IPS-15b (cell line): Measurements from ENCODE around the gene HRC.
"Not testable (repeated sequence)": the region's sequence is repeated elsewhere in the genome, so short reads cannot be mapped to it uniquely, and the experiment has no call there.

Source experiments
- H3K27me3 ChIP-seq: one replicate; pipeline ENCODE4 v1.6.1; 2013; ENCODE audit warnings: low read length; ENCODE audit not compliant: control insufficient read depth, insufficient read depth
- H3K36me3 ChIP-seq: one replicate; pipeline ENCODE4 v1.6.1; 2013; ENCODE audit warnings: low read length; ENCODE audit not compliant: control insufficient read depth, insufficient read depth
- H3K4me1 ChIP-seq: one replicate; pipeline ENCODE4 v1.6.1; 2013; ENCODE audit warnings: mild to moderate bottlenecking, low read length; ENCODE audit not compliant: control insufficient read depth, insufficient read depth
- H3K4me3 ChIP-seq: one replicate; pipeline ENCODE4 v1.5.1; 2013; ENCODE audit warnings: low read depth, low read length
- H3K9ac ChIP-seq: one replicate; pipeline ENCODE4 v1.6.1; 2013; ENCODE audit warnings: low read depth, mild to moderate bottlenecking, low read length
- H3K9me3 ChIP-seq: one replicate; pipeline ENCODE4 v1.6.1; 2013; ENCODE audit warnings: mild to moderate bottlenecking, low read length; ENCODE audit not compliant: control insufficient read depth, insufficient read depth

Gene HRC

GRCh38 chr19:49127674-49128544 is 27.3 kb downstream of the HRC start:
- Histone ChIP-seq H3K4me3 (peak overlapping the region; percentile 85), H3K9ac (no peak overlapping the region), H3K36me3 (no peaks in the 10 kb centered on the region), H3K4me1 (peaks cover 10% of the 10 kb centered on the region), H3K9me3 (no peaks in the 10 kb centered on the region), H3K27me3 (no peaks in the 10 kb centered on the region)

- not testable (repeated sequence) for H3K27me3 ChIP-seq, H3K9me3 ChIP-seq, H3K9ac ChIP-seq, H3K4me1 ChIP-seq, H3K36me3 ChIP-seq
- H3K4me3 ChIP-seq = peak overlapping the region; percentile 56
These were observed 28.0 kb downstream of the HRC start for GRCh38 chr19:49127225-49127624.

GRCh38 chr19:49126575-49126974 is 28.6 kb downstream of the HRC start:
- Histone ChIP-seq H3K36me3 (no peaks in the 10 kb centered on the region), H3K4me3 (no peak overlapping the region), H3K9ac (no peak overlapping the region), H3K4me1 (peaks cover 6% of the 10 kb centered on the region), H3K27me3 (peaks cover 4% of the 10 kb centered on the region), H3K9me3 (no peaks in the 10 kb centered on the region)

GRCh38 chr19:49125025-49125731 is 30.0 kb downstream of the HRC start:
- peak overlapping the region; percentile 43 for H3K4me3 ChIP-seq
- H3K4me1 ChIP-seq = peaks cover 6% of the 10 kb centered on the region
- no peak overlapping the region for H3K9ac ChIP-seq

GRCh38 chr19:49123285-49123684 is 31.9 kb downstream of the HRC start:
- H3K4me3 ChIP-seq, H3K4me1 ChIP-seq, H3K9ac ChIP-seq, H3K9me3 ChIP-seq, H3K36me3 ChIP-seq: not testable (repeated sequence)
- H3K27me3 ChIP-seq = peaks cover 19% of the 10 kb centered on the region

More at GRCh38 chr19:49125025-49125731, 30.0 kb downstream of the HRC start:
- no peaks in the 10 kb centered on the region for H3K9me3 ChIP-seq
- H3K36me3 ChIP-seq = no peaks in the 10 kb centered on the region
- H3K27me3 ChIP-seq = peaks cover 14% of the 10 kb centered on the region

GRCh38 chr19:49121841-49122240 is 33.4 kb downstream of the HRC start:
- not testable (repeated sequence) for H3K9me3 ChIP-seq, H3K4me3 ChIP-seq
- peaks cover 19% of the 10 kb centered on the region for H3K27me3 ChIP-seq

GRCh38 chr19:49120868-49121267 is 34.3 kb downstream of the HRC start:
- Histone ChIP-seq H3K4me3 (peak overlapping the region; percentile 58), H3K9ac (no peak overlapping the region), H3K36me3 (no peaks in the 10 kb centered on the region), H3K27me3 (peaks cover 19% of the 10 kb centered on the region), H3K9me3 (no peaks in the 10 kb centered on the region), H3K4me1 (peaks cover 2% of the 10 kb centered on the region)

More at GRCh38 chr19:49121841-49122240, 33.4 kb downstream of the HRC start:
- not testable (repeated sequence) for H3K4me1 ChIP-seq, H3K36me3 ChIP-seq, H3K9ac ChIP-seq

GRCh38 chr19:49120325-49120683 is 34.9 kb downstream of the HRC start:
- H3K36me3 ChIP-seq = no peaks in the 10 kb centered on the region
- no peak overlapping the region for H3K9ac ChIP-seq
- no peaks in the 10 kb centered on the region for H3K9me3 ChIP-seq
- peak overlapping the region; percentile 58 for H3K4me3 ChIP-seq
- peaks cover 21% of the 10 kb centered on the region for H3K27me3 ChIP-seq
- H3K4me1 ChIP-seq = peaks cover 2% of the 10 kb centered on the region

- Histone ChIP-seq H3K9me3 (no peaks in the 10 kb centered on the region), H3K36me3 (no peaks in the 10 kb centered on the region), H3K4me3 (peak within 1 kb of the TSS; percentile 82), H3K27me3 (peaks cover 24% of the 10 kb centered on the region), H3K9ac (peak within 1 kb of the TSS; percentile 28), H3K4me1 (no peaks in the 10 kb centered on the region)
These were observed 35.5 kb downstream of the HRC start, which contains the start of gene PPFIA3 for GRCh38 chr19:49119411-49120324. Gene PPFIA3 (plus strand): TSS chr19:49119544. CDS start chr19:49127874, 8,330 bp downstream.

- Histone ChIP-seq H3K36me3 (no peaks in the 10 kb centered on the region), H3K9ac (peak within 1 kb of the TSS; percentile 28), H3K9me3 (no peaks in the 10 kb centered on the region), H3K27me3 (peaks cover 24% of the 10 kb centered on the region), H3K4me1 (no peaks in the 10 kb centered on the region), H3K4me3 (peak within 1 kb of the TSS; percentile 82)
These were observed 36.4 kb downstream of the HRC start, which contains the start of gene C19orf73 for GRCh38 chr19:49118565-49119410. Gene C19orf73 (minus strand): TSS chr19:49119143. CDS start chr19:49119022, 121 bp downstream.
